ENCODE measurements around the gene DAPL1.

DAPL1 gene

DNA sequence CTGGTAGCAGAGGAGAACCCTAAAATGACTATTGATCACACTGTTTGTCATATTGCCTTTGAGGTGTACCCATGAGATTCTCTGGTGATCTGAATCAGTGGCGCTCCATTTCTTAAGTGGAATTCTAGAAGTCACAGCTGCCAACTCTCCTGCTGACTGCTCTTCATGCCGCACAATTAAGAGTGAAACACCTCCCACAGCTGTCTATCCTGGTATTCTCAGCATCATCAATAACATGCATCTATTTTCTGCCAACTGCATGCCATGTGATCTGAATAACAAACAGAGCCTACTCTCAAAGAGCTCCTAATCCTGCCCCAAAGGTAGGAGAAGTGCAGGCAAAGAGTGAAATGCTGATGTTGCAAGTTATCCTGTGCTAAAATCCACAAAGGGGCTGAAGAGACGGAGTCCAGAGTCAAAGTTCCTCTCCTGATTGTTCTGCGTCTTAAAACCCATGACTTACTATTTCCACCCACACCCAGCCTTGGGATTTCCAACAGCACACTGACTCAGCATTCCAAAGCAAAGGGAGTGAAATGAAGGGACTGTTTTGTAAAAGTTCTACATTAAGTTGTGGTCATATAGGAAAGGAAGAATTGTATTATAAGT lies 13.7 kb upstream of the DAPL1 start:
- Histone ChIP-seq H3K4me1 (ENCODE audit: control insufficient read depth, low read depth, low read length) (peaks cover 4% of the 10 kb centered on the region), H3K27ac (ENCODE audit: low read length) (no peak overlapping the region), H3K27me3 (ENCODE audit: control insufficient read depth, insufficient read depth, low read length) (no peaks in the 10 kb centered on the region), H3K4me3 (ENCODE audit: low read length) (no peak overlapping the region), H3K36me3 (ENCODE audit: control insufficient read depth, low read depth, low read length) (no peaks in the 10 kb centered on the region), H3K9ac (ENCODE audit: low read length) (no peak overlapping the region), H3K9me3 (ENCODE audit: control insufficient read depth, low read depth, low read length) (no peaks in the 10 kb centered on the region)

DNA sequence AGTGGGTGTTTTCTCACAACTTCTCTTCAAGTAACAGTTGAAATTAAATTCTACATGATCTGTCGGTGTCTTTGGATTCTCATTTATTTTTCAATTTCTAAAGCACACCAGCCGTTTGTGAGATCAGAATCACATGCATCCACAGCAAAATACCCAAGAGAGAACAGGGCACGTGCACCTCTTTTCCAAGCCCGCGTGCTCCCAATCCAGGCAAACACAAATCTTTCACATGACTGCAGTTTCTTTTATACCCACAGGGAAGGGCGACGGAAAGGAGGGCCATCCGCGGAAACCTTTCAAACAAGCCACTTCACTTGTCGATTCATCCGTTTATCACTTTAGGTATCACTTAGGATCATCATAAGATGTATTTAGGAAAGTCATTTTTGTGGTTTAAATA lies 13.0 kb upstream of the DAPL1 start:
- H3K9ac ChIP-seq (ENCODE audit: low read length) = no peak overlapping the region
- H3K4me1 ChIP-seq (ENCODE audit: control insufficient read depth, low read depth, low read length) = peaks cover 4% of the 10 kb centered on the region
- H3K4me3 ChIP-seq (ENCODE audit: low read length) = no peak overlapping the region
- H3K27me3 ChIP-seq (ENCODE audit: control insufficient read depth, insufficient read depth, low read length) = no peaks in the 10 kb centered on the region
- no peaks in the 10 kb centered on the region for H3K36me3 ChIP-seq (ENCODE audit: control insufficient read depth, low read depth, low read length)
- H3K27ac ChIP-seq (ENCODE audit: low read length) = no peak overlapping the region
- H3K9me3 ChIP-seq (ENCODE audit: control insufficient read depth, low read depth, low read length) = no peaks in the 10 kb centered on the region

DNA sequence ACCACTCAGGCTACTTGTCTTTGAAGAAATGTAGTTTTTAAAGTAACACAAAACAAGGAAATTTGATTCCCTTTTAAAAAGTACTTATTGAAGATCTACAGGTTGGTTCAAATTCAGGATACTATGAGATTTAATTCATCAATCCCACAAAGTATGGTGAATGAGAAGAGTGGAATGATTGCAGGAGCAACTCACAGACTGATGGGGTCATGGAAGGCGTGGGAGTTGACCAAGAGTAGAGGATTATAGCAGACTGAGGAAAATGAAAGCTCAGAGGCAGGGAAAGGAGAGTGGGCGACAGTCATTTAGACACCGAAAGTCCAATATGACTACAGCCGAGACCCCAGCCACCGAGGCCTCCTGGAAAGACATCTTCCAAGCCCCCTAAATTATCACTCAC lies 12.5 kb upstream of the DAPL1 start:
- Histone ChIP-seq H3K27ac (ENCODE audit: low read length) (no peak overlapping the region), H3K4me1 (ENCODE audit: control insufficient read depth, low read depth, low read length) (peaks cover 4% of the 10 kb centered on the region)

DNA sequence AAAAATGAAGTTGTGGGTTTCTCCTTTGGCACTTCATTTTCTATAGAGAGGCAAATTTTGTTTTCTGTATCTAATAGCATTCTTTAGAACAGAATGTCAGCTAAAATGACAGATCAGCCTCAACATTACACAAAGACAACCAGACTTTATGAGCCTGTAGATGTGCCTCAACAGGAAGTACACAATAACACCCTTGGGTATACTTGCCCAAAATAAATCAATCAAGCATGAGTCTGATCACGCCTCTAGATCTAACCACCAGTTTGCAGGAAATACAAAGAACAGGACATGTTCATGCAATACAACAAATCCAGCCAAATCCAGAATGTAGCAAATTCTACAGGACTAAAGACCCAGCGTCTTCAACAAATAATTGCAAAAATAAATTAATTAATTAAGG lies 11.2 kb upstream of the DAPL1 start:
- no peak overlapping the region for H3K4me3 ChIP-seq (ENCODE audit: low read length)
- H3K27ac ChIP-seq (ENCODE audit: low read length) = no peak overlapping the region
- H3K27me3 ChIP-seq (ENCODE audit: control insufficient read depth, insufficient read depth, low read length) = no peaks in the 10 kb centered on the region
- H3K4me1 ChIP-seq (ENCODE audit: control insufficient read depth, low read depth, low read length) = peaks cover 4% of the 10 kb centered on the region
- H3K36me3 ChIP-seq (ENCODE audit: control insufficient read depth, low read depth, low read length) = no peaks in the 10 kb centered on the region
- no peak overlapping the region for H3K9ac ChIP-seq (ENCODE audit: low read length)
- H3K9me3 ChIP-seq (ENCODE audit: control insufficient read depth, low read depth, low read length) = no peaks in the 10 kb centered on the region

More for the DNA sequence above, 12.5 kb upstream of the DAPL1 start:
- H3K4me3 ChIP-seq (ENCODE audit: low read length) = no peak overlapping the region
- H3K27me3 ChIP-seq (ENCODE audit: control insufficient read depth, insufficient read depth, low read length) = no peaks in the 10 kb centered on the region
- no peak overlapping the region for H3K9ac ChIP-seq (ENCODE audit: low read length)
- no peaks in the 10 kb centered on the region for H3K36me3 ChIP-seq (ENCODE audit: control insufficient read depth, low read depth, low read length)
- no peaks in the 10 kb centered on the region for H3K9me3 ChIP-seq (ENCODE audit: control insufficient read depth, low read depth, low read length)

- H3K36me3 ChIP-seq (ENCODE audit: control insufficient read depth, low read depth, low read length) = no peaks in the 10 kb centered on the region
- H3K4me3 ChIP-seq (ENCODE audit: low read length) = no peak overlapping the region
- H3K27me3 ChIP-seq (ENCODE audit: control insufficient read depth, insufficient read depth, low read length) = no peaks in the 10 kb centered on the region
- no peaks in the 10 kb centered on the region for H3K9me3 ChIP-seq (ENCODE audit: control insufficient read depth, low read depth, low read length)
- H3K27ac ChIP-seq (ENCODE audit: low read length) = no peak overlapping the region
- H3K4me1 ChIP-seq (ENCODE audit: control insufficient read depth, low read depth, low read length) = no peaks in the 10 kb centered on the region
- H3K9ac ChIP-seq (ENCODE audit: low read length) = no peak overlapping the region
Measured at GRCh38 chr2:158786897-158787296, 8.2 kb upstream of the DAPL1 start.

GRCh38 chr2:158788951-158789350 lies 6.2 kb upstream of the DAPL1 start:
- Histone ChIP-seq H3K4me3 (ENCODE audit: low read length) (no peak overlapping the region), H3K27me3 (ENCODE audit: control insufficient read depth, insufficient read depth, low read length) (no peaks in the 10 kb centered on the region), H3K9ac (ENCODE audit: low read length) (no peak overlapping the region), H3K9me3 (ENCODE audit: control insufficient read depth, low read depth, low read length) (no peaks in the 10 kb centered on the region), H3K4me1 (ENCODE audit: control insufficient read depth, low read depth, low read length) (no peaks in the 10 kb centered on the region), H3K36me3 (ENCODE audit: control insufficient read depth, low read depth, low read length) (no peaks in the 10 kb centered on the region), H3K27ac (ENCODE audit: low read length) (no peak overlapping the region)

GRCh38 chr2:158796652-158797051 lies 1.5 kb downstream of the DAPL1 start:
- Histone ChIP-seq H3K36me3 (ENCODE audit: control insufficient read depth, low read depth, low read length) (no peaks in the 10 kb centered on the region), H3K27ac (ENCODE audit: low read length) (no peak overlapping the region), H3K27me3 (ENCODE audit: control insufficient read depth, insufficient read depth, low read length) (no peaks in the 10 kb centered on the region), H3K9ac (ENCODE audit: low read length) (no peak overlapping the region), H3K4me1 (ENCODE audit: control insufficient read depth, low read depth, low read length) (peaks cover 14% of the 10 kb centered on the region), H3K4me3 (ENCODE audit: low read length) (no peak overlapping the region), H3K9me3 (ENCODE audit: control insufficient read depth, low read depth, low read length) (no peaks in the 10 kb centered on the region)

DNA sequence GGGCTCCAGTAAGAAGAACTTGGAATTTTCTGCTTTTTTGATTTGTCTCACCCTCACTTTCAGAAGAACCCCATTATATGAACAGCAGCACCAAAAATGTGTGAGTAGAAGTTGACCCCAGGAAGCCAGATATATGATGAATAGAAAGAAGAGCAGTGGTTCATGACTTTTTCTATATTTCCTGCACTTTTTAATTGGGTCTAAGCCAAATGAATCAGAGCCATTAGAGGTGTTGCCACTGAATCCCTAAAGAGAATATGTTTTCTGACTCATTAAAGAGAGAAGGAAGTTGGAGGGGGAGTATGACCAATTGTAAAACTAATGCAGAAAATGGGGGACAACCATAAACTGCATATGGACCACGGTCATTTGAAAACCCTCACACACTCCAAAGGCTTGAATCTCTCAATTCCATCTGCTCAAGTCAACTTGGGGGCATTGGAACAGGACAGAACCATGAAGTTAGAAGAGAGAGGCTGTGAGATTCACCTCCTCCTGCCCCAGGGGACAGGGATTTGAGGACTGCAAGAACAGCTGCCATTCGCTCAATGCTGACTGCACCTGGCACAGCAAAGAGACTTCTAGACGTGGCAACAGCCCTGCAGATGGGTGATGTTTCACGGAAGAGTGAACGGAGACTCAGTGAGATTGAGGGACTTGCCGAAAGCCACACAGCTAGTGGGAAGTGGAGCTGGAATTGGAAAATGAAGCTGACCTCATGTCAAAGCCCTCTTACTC lies 3.0 kb downstream of the DAPL1 start:
- Histone ChIP-seq H3K27ac (ENCODE audit: low read length) (no peak overlapping the region), H3K36me3 (ENCODE audit: control insufficient read depth, low read depth, low read length) (no peaks in the 10 kb centered on the region), H3K9ac (ENCODE audit: low read length) (no peak overlapping the region), H3K4me1 (ENCODE audit: control insufficient read depth, low read depth, low read length) (peaks cover 14% of the 10 kb centered on the region), H3K4me3 (ENCODE audit: low read length) (no peak overlapping the region), H3K27me3 (ENCODE audit: control insufficient read depth, insufficient read depth, low read length) (no peaks in the 10 kb centered on the region), H3K9me3 (ENCODE audit: control insufficient read depth, low read depth, low read length) (no peaks in the 10 kb centered on the region)

DNA sequence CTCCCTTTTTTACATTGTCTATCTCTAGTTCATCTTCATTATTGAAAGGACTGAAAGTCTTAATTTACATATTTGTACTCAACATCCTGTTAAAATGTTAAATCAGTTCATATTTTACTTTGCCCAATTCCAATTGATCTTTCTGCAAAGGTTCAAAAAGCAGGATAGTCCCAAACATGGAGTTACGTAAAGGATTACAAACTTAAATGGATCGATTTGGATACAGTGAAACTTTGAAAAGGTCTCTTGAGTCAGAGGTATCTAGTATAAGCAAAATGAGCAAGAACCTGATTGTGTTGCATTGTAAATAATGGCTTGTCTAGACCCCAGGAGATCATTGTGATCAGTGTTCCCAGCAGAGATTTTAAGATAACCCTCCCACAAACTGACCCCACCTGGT lies 4.1 kb downstream of the DAPL1 start:
- H3K27me3 ChIP-seq (ENCODE audit: control insufficient read depth, insufficient read depth, low read length) = no peaks in the 10 kb centered on the region
- no peaks in the 10 kb centered on the region for H3K36me3 ChIP-seq (ENCODE audit: control insufficient read depth, low read depth, low read length)
- H3K27ac ChIP-seq (ENCODE audit: low read length) = no peak overlapping the region
- H3K4me1 ChIP-seq (ENCODE audit: control insufficient read depth, low read depth, low read length) = peaks cover 14% of the 10 kb centered on the region
- no peak overlapping the region for H3K4me3 ChIP-seq (ENCODE audit: low read length)
- no peaks in the 10 kb centered on the region for H3K9me3 ChIP-seq (ENCODE audit: control insufficient read depth, low read depth, low read length)
- H3K9ac ChIP-seq (ENCODE audit: low read length) = no peak overlapping the region

GRCh38 chr2:158803506-158803905 lies 8.4 kb downstream of the DAPL1 start:
- no peaks in the 10 kb centered on the region for H3K27me3 ChIP-seq (ENCODE audit: control insufficient read depth, insufficient read depth, low read length)
- H3K9me3 ChIP-seq (ENCODE audit: control insufficient read depth, low read depth, low read length) = no peaks in the 10 kb centered on the region
- H3K36me3 ChIP-seq (ENCODE audit: control insufficient read depth, low read depth, low read length) = no peaks in the 10 kb centered on the region
- no peak overlapping the region for H3K9ac ChIP-seq (ENCODE audit: low read length)
- H3K27ac ChIP-seq (ENCODE audit: low read length) = no peak overlapping the region
- no peaks in the 10 kb centered on the region for H3K4me1 ChIP-seq (ENCODE audit: control insufficient read depth, low read depth, low read length)
- no peak overlapping the region for H3K4me3 ChIP-seq (ENCODE audit: low read length)

DNA sequence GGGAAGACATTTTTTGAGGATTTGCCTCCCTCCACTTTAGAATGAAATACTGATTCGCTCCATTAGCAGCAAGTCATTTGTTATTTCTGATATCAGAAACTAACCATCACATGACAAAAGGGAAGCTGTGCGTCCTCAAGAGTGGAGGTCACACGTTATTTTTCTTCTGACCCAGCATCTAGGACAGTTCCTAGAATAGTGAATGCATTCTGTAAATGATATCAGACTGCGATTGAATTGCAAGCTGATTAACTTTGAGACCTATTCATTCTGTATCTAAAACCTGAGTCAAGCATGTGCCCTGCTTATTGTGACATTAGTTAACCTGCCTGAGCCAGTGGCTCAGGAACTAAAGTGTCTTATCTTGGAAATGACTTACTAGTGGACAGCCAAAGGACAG lies 10.1 kb downstream of the DAPL1 start:
- no peak overlapping the region for H3K4me3 ChIP-seq (ENCODE audit: low read length)
- no peaks in the 10 kb centered on the region for H3K9me3 ChIP-seq (ENCODE audit: control insufficient read depth, low read depth, low read length)
- H3K36me3 ChIP-seq (ENCODE audit: control insufficient read depth, low read depth, low read length) = no peaks in the 10 kb centered on the region
- no peaks in the 10 kb centered on the region for H3K4me1 ChIP-seq (ENCODE audit: control insufficient read depth, low read depth, low read length)
- no peak overlapping the region for H3K27ac ChIP-seq (ENCODE audit: low read length)
- H3K27me3 ChIP-seq (ENCODE audit: control insufficient read depth, insufficient read depth, low read length) = no peaks in the 10 kb centered on the region
- H3K9ac ChIP-seq (ENCODE audit: low read length) = no peak overlapping the region

- Histone ChIP-seq H3K9me3 (ENCODE audit: control insufficient read depth, low read depth, low read length) (no peaks in the 10 kb centered on the region), H3K36me3 (ENCODE audit: control insufficient read depth, low read depth, low read length) (no peaks in the 10 kb centered on the region), H3K9ac (ENCODE audit: low read length) (no peak overlapping the region), H3K4me3 (ENCODE audit: low read length) (no peak overlapping the region), H3K27me3 (ENCODE audit: control insufficient read depth, insufficient read depth, low read length) (no peaks in the 10 kb centered on the region), H3K4me1 (ENCODE audit: control insufficient read depth, low read depth, low read length) (no peaks in the 10 kb centered on the region), H3K27ac (ENCODE audit: low read length) (no peak overlapping the region)
Measured at GRCh38 chr2:158805936-158806335, 10.8 kb downstream of the DAPL1 start.

Data from iPS-18a (cell line).